ENCODE measurements around the gene DCTN1.

The DCTN1 gene

DNA sequence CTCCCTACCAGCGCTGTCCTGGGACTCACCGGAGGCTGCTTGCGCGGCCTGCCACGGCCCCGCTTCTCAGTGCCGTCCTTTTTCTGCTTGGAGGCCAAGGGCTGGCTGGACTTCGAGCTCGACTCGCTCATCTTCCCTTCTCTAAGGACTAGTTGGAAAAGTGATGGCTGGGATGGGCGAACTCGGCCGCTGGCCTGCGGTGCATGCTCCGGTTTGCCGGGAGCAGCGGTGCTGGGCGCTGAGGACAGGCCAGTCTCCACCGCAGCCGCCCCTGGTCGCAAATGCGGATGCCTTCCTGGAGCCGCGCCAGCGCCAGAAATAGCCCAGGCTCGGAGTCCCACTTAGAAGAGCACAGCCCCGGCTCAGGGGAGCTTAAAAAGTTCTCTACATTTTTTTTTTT, 38.2 kb upstream of the DCTN1 start:
- TF ChIP-seq, protein P1, sequence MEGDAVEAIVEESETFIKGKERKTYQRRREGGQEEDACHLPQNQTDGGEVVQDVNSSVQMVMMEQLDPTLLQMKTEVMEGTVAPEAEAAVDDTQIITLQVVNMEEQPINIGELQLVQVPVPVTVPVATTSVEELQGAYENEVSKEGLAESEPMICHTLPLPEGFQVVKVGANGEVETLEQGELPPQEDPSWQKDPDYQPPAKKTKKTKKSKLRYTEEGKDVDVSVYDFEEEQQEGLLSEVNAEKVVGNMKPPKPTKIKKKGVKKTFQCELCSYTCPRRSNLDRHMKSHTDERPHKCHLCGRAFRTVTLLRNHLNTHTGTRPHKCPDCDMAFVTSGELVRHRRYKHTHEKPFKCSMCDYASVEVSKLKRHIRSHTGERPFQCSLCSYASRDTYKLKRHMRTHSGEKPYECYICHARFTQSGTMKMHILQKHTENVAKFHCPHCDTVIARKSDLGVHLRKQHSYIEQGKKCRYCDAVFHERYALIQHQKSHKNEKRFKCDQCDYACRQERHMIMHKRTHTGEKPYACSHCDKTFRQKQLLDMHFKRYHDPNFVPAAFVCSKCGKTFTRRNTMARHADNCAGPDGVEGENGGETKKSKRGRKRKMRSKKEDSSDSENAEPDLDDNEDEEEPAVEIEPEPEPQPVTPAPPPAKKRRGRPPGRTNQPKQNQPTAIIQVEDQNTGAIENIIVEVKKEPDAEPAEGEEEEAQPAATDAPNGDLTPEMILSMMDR (IDR thresholded peaks at IDR 0.05; ENCODE audit: control insufficient read depth, extremely low read depth, insufficient read depth), result no peak
- no peak overlapping the region for H3K4me3 ChIP-seq (ENCODE audit: low read depth, low read length)
- no peak for DNase-seq (ENCODE audit: low read depth)

DNA sequence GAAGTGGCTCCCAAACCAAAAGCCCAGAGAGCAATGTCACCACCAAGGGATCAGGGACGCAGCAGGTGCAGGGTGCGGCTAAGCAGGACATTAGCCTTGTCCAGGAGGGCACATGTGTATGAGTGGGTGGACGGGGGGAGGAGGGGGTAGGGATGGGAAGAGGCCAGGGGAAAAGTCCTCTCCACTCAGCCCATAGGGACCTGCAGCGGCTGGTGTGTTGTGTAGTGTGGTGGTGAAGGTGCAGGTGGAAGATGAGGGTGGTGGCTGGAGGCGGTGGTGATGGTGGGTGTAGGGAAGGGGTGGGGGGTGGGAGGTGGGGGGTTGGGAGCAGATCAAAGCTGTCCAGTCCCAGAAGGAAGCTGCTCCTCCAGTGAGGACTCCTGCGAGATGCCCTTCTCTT, 37.7 kb upstream of the DCTN1 start:
- no peak overlapping the region for H3K4me3 ChIP-seq (ENCODE audit: low read depth, low read length)
- TF ChIP-seq, protein P1 (IDR thresholded peaks at IDR 0.05; ENCODE audit: control insufficient read depth, extremely low read depth, insufficient read depth), result no peak
- no peak for DNase-seq (ENCODE audit: low read depth)

DNA sequence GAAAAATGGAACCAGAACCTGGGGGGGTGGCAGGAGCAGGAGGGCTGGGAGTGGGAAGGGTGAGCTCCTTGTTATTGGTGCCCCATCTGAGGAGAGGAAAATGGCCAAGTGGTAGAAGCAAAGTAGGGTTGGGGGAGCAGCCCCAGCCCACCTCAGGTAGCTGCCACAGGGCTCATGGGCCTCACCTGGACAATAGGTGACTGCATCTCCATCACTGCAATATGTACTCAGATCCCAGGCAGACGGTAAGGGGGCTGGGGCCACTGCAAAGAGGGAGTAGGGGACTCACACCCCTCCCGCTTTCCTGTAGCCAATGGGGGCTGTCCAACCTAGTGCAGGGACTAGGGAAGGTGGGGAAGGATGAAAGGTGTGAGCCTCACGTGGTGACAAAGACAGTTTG, 37.1 kb upstream of the DCTN1 start:
- H3K4me3 ChIP-seq (ENCODE audit: low read depth, low read length), result no peak overlapping the region
- no peak for DNase-seq (ENCODE audit: low read depth)
- TF ChIP-seq, protein P1 (IDR thresholded peaks at IDR 0.05; ENCODE audit: control insufficient read depth, extremely low read depth, insufficient read depth), result no peak

DNA sequence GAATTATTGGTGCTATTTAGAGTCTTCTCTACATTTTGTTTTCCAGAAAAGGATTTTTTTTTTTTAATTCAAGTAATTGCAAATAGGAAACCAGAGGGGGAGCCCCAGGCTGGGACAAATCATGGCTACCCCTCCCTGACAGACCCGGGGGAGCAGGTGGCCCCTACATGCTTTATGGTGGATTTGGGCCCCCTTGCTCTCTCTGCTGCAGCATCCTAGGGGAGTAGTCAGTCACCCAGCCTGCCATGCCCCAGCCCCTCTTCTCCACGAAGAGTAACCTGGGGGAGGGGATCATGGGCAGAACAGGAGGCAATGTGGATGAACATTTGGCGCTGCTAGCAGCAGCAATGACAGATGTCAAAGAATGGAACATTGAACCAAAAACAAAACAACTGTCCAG, 36.7 kb upstream of the DCTN1 start:
- TF ChIP-seq, protein P1 (IDR thresholded peaks at IDR 0.05; ENCODE audit: control insufficient read depth, extremely low read depth, insufficient read depth), result no peak
- no peak for DNase-seq (ENCODE audit: low read depth)
- no peak overlapping the region for H3K4me3 ChIP-seq (ENCODE audit: low read depth, low read length)

DNA sequence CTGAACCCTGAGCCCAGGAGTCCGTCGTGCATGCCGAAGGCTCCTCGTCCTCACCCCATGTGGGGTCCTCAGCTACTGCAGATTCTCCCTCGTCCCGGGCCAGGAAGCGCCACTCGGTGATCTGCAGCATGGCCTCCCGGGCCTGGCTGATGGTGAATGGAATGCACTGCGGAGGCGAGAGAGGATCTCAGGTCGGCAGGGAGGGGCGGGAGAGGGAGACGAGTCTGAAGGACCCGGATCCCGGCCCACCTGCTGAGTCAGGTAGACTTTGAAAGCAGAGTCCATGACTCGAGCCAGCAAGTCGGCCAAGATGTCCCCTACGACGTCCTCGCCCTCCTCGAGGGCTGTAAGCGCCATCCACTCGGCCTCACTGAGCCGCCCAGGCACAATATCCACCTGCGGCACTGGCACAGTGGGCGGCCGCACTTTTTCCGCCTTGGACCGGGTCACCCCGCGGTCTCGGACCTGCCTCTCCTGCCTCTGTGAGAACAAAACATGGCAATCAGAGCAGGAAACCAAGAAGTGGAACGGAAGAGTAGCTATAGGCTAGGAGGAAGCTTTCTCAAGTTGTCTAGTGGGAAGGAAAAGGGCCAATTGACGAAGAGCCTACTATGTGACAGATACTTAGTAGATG, 35.8 kb upstream of the DCTN1 start:
- no peak overlapping the region for H3K4me3 ChIP-seq (ENCODE audit: low read depth, low read length)
- DNase-seq (ENCODE audit: low read depth), result no peak
- TF ChIP-seq, protein P1 (IDR thresholded peaks at IDR 0.05; ENCODE audit: control insufficient read depth, extremely low read depth, insufficient read depth), result no peak

DNA sequence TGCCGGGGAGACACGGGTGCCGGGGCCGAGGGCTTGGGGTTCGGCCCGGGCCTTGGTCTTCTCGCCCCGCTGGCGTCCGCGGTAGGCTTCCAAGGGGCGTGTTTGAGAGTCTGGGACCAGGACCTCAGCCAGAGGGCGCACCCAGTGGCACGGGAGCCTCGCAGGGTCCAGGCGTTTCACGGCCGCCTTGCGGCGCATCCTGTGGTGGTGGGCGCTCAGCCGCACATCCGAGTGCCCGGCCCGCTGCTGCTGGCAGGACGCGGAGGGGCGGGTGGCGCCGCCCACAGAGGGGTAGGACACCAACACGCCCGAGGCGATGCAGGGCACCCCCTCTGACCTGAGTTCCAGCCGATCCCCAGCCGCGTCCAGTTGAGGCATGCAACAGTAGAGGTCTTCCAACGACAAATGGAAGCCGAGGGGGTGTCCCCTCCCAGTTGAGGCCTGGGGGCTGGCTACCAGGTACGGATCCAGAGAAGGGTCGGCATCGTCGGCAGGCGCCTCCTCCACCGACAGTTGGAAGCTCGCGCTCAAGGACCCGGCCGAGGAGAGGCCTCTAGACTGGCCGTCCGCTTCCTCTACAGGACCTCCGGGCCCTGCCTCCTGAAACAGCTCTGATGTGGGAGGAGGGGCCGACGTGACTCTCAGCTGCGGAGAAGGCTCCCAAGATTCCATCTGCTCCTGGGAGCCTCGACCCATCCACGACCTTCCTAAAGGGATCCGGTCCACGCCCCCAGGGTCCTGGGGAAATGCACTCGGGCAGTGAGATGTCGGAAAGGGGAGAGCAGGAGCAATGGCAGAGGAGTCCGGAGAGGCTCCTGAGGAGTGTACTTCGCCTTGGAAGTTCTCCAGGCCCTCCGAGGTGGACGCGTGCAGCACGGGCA, 35.0 kb upstream of the DCTN1 start:
- H3K4me3 ChIP-seq (ENCODE audit: low read depth, low read length), result no peak overlapping the region
- TF ChIP-seq, protein P1 (IDR thresholded peaks at IDR 0.05; ENCODE audit: control insufficient read depth, extremely low read depth, insufficient read depth), result no peak
- no peak for DNase-seq (ENCODE audit: low read depth)

Measured in LNCaP clone FGC (cell line).